ENCODE measurements around the gene PPAN.

The PPAN gene

GRCh38 chr19:10126213-10126639, 20.1 kb downstream of the PPAN start:
- TF ChIP-seq CTCF (IDR thresholded peaks at IDR 0.05; ENCODE audit: low read depth, low read length), result no peak
- no peak overlapping the region for H3K4me3 ChIP-seq (ENCODE audit: low read depth, low read length)
- DNase-seq (ENCODE audit: low read depth, low spot score), result no peak
- in situ Hi-C loops (cut with HindIII; ENCODE audit: low sequenced_read_pairs), result no loop called here

- H3K4me3 ChIP-seq (ENCODE audit: low read depth, low read length), result no peak overlapping the region
- no peak for TF ChIP-seq CTCF (IDR thresholded peaks at IDR 0.05; ENCODE audit: low read depth, low read length)
- in situ Hi-C loops (cut with HindIII; ENCODE audit: low sequenced_read_pairs), result no loop called here
- no peak for DNase-seq (ENCODE audit: low read depth, low spot score)
Measured at GRCh38 chr19:10132905-10133304, 26.7 kb downstream of the PPAN start.

GRCh38 chr19:10133596-10133995, 27.4 kb downstream of the PPAN start:
- no peak for DNase-seq (ENCODE audit: low read depth, low spot score)
- H3K4me3 ChIP-seq (ENCODE audit: low read depth, low read length), result no peak overlapping the region
- TF ChIP-seq CTCF (IDR thresholded peaks at IDR 0.05; ENCODE audit: low read depth, low read length), result no peak
- in situ Hi-C loops (cut with HindIII; ENCODE audit: low sequenced_read_pairs), result no loop called here

- in situ Hi-C loops (cut with HindIII; ENCODE audit: low sequenced_read_pairs), result no loop called here
- H3K4me3 ChIP-seq (ENCODE audit: low read depth, low read length), result no peak overlapping the region
- no peak for DNase-seq (ENCODE audit: low read depth, low spot score)
- TF ChIP-seq CTCF (IDR thresholded peaks at IDR 0.05; ENCODE audit: low read depth, low read length), result no peak
Measured at GRCh38 chr19:10134040-10134439, 27.9 kb downstream of the PPAN start.

- TF ChIP-seq CTCF (IDR thresholded peaks at IDR 0.05; ENCODE audit: low read depth, low read length), result no peak
Measured at GRCh38 chr19:10135551-10136334, 29.6 kb downstream of the PPAN start.

GRCh38 chr19:10136936-10137335, 30.8 kb downstream of the PPAN start:
- no peak for TF ChIP-seq CTCF (IDR thresholded peaks at IDR 0.05; ENCODE audit: low read depth, low read length)
- in situ Hi-C loops (cut with HindIII; ENCODE audit: low sequenced_read_pairs), result no loop called here
- no peak for DNase-seq (ENCODE audit: low read depth, low spot score)

More at GRCh38 chr19:10135551-10136334, 29.6 kb downstream of the PPAN start:
- DNase-seq (ENCODE audit: low read depth, low spot score), result no peak
- no peak overlapping the region for H3K4me3 ChIP-seq (ENCODE audit: low read depth, low read length)
- in situ Hi-C loops (cut with HindIII; ENCODE audit: low sequenced_read_pairs), result no loop called here

More at GRCh38 chr19:10136936-10137335, 30.8 kb downstream of the PPAN start:
- H3K4me3 ChIP-seq (ENCODE audit: low read depth, low read length), result no peak overlapping the region
